HEK293 (cell line): ENCODE data around the gene KRTCAP2.
A peak's percentile ranks its signal among the peaks of the same experiment; 100 is the strongest.
"Not testable (repeated sequence)": the region's sequence is repeated elsewhere in the genome, so short reads cannot be mapped to it uniquely, and the experiment has no call there.

Experiments
- CTCF ChIA-PET: fragments of 350-600 bp; formaldehyde crosslinking; extraction: SDS; loops from one replicate; lab custom pipeline; 2021; ENCODE audit warnings: antibody characterized with exemption; lab: Yijun Ruan, JAX
- POLR2A ChIA-PET: fragments of 300-600 bp; formaldehyde crosslinking; extraction: SDS; loops from one replicate; lab custom pipeline; 2020; ENCODE audit warnings: antibody characterized with exemption, inconsistent platforms; lab: Yijun Ruan, JAX
- H3K27ac ChIP-seq: fragments of 200-500 bp; sonication (Bioruptor generic); 2 replicates; pipeline ENCODE4 v1.5.1; 2014; ENCODE audit warnings: low read depth, low read length, control low read depth, inconsistent platforms; ENCODE audit errors: extremely low read depth
- H3K36me3 ChIP-seq, 2 experiments: fragments of 200-500 bp in 1 of 2; sonication (Bioruptor generic) in 1 of 2; 1 replicate in 1 of 2; 2 replicates in 1 of 2; pipeline ENCODE4 v1.5.1; 2014 to 2017; ENCODE audit warnings: inconsistent platforms in 2 of 2, low read length in 2 of 2; ENCODE audit not compliant: control insufficient read depth in 2 of 2, insufficient read depth in 1 of 2
- H3K4me1 ChIP-seq: fragments of 200-500 bp; sonication (Bioruptor generic); 2 replicates; pipeline ENCODE4 v1.5.1; 2014; ENCODE audit warnings: mild to moderate bottlenecking, low read length, inconsistent platforms; ENCODE audit not compliant: control insufficient read depth, insufficient read depth
- H3K4me3 ChIP-seq: 2 replicates; pipeline ENCODE4 v1.5.1; 2011; ENCODE audit warnings: low read depth, mild to moderate bottlenecking, control low read depth, low read length, moderate library complexity
- H3K9me3 ChIP-seq: fragments of 200-500 bp; sonication (Bioruptor generic); 2 replicates; pipeline ENCODE4 v1.5.1; 2014; ENCODE audit warnings: low read depth, low read length, inconsistent platforms; ENCODE audit not compliant: control insufficient read depth, insufficient read depth
- EGR2 ChIP-seq: fragments of 450-650 bp; formaldehyde crosslinking; IDR thresholded peaks from 2 replicates; pipeline ENCODE4 v1.5.1; 2016; ENCODE audit warnings: low read depth, missing biosample characterization, missing genetic modification characterization
- IKZF3 ChIP-seq: fragments of 450-650 bp; IDR thresholded peaks from 2 replicates; pipeline ENCODE4 v1.5.0; 2018; ENCODE audit warnings: missing biosample characterization, mild to moderate bottlenecking, missing genetic modification characterization, moderate library complexity
- KLF10 ChIP-seq: fragments of 450-650 bp; IDR thresholded peaks from 2 replicates; pipeline ENCODE4 v1.5.1; 2018; ENCODE audit warnings: missing biosample characterization, mild to moderate bottlenecking, missing genetic modification characterization
- KLF16 ChIP-seq: fragments of 450-650 bp; formaldehyde crosslinking; IDR thresholded peaks from 2 replicates; pipeline ENCODE4 v1.5.1; 2017; ENCODE audit warnings: missing biosample characterization, missing genetic modification characterization
- PBX3 ChIP-seq: sonication (generic); formaldehyde crosslinking; IDR thresholded peaks from 2 replicates; pipeline ENCODE4 v1.8.1; 2022; ENCODE audit warnings: mild to moderate bottlenecking, moderate library complexity, missing genetic modification reagents
- SCRT1 ChIP-seq: fragments of 450-650 bp; formaldehyde crosslinking; IDR thresholded peaks from 2 replicates; pipeline ENCODE4 v1.5.1; 2016; ENCODE audit warnings: missing biosample characterization, missing genetic modification characterization, borderline replicate concordance
- SP3 ChIP-seq: fragments of 450-650 bp; formaldehyde crosslinking; IDR thresholded peaks from 2 replicates; pipeline ENCODE4 v1.5.1; 2016; ENCODE audit warnings: missing biosample characterization, missing genetic modification characterization
- ZIC2 ChIP-seq: fragments of 450-650 bp; formaldehyde crosslinking; IDR thresholded peaks from 2 replicates; pipeline ENCODE4 v1.5.1; 2016; ENCODE audit warnings: missing biosample characterization, missing genetic modification characterization
- ZNF140 ChIP-seq: fragments of 450-650 bp; formaldehyde crosslinking; IDR thresholded peaks from 2 replicates; pipeline ENCODE4 v1.5.1; 2016; ENCODE audit warnings: missing biosample characterization, missing genetic modification characterization
- ZNF311 ChIP-seq: fragments of 450-650 bp; formaldehyde crosslinking; IDR thresholded peaks from 2 replicates; pipeline ENCODE4 v1.5.1; 2017; ENCODE audit warnings: missing biosample characterization, missing genetic modification characterization, borderline replicate concordance
- ZNF350 ChIP-seq: fragments of 450-650 bp; formaldehyde crosslinking; IDR thresholded peaks from 2 replicates; pipeline ENCODE4 v1.5.0; 2017; ENCODE audit warnings: missing biosample characterization, mild to moderate bottlenecking, missing genetic modification characterization
- ZNF621 ChIP-seq: fragments of 450-650 bp; formaldehyde crosslinking; IDR thresholded peaks from 2 replicates; pipeline ENCODE4 v1.5.1; 2017; ENCODE audit warnings: missing biosample characterization, missing genetic modification characterization
- ZNF624 ChIP-seq: fragments of 450-650 bp; formaldehyde crosslinking; IDR thresholded peaks from 2 replicates; pipeline ENCODE4 v1.5.1; 2017; ENCODE audit warnings: missing biosample characterization, missing genetic modification characterization
- ZNF660 ChIP-seq: fragments of 450-650 bp; IDR thresholded peaks from 2 replicates; pipeline ENCODE4 v1.5.1; 2018; ENCODE audit warnings: missing biosample characterization, mild to moderate bottlenecking, missing genetic modification characterization
- ZNF664 ChIP-seq: fragments of 450-650 bp; formaldehyde crosslinking; IDR thresholded peaks from 2 replicates; pipeline ENCODE4 v1.5.1; 2016; ENCODE audit warnings: missing biosample characterization, missing genetic modification characterization
- ZNF777 ChIP-seq: fragments of 450-650 bp; formaldehyde crosslinking; IDR thresholded peaks from 2 replicates; pipeline ENCODE4 v1.5.1; 2017; ENCODE audit warnings: missing biosample characterization, missing genetic modification characterization, borderline replicate concordance
- ZSCAN23 ChIP-seq: fragments of 450-650 bp; formaldehyde crosslinking; IDR thresholded peaks from 2 replicates; pipeline ENCODE4 v1.5.1; 2016; ENCODE audit warnings: missing biosample characterization, missing genetic modification characterization
- TF ChIP-seq, protein P1 (sequence below): fragments of 450-650 bp; formaldehyde crosslinking; optimal IDR thresholded peaks from 2 replicates; pipeline ENCODE3; 2016; ENCODE audit warnings: missing biosample characterization, mild to moderate bottlenecking, missing genetic modification characterization

KRTCAP2 gene

DNA sequence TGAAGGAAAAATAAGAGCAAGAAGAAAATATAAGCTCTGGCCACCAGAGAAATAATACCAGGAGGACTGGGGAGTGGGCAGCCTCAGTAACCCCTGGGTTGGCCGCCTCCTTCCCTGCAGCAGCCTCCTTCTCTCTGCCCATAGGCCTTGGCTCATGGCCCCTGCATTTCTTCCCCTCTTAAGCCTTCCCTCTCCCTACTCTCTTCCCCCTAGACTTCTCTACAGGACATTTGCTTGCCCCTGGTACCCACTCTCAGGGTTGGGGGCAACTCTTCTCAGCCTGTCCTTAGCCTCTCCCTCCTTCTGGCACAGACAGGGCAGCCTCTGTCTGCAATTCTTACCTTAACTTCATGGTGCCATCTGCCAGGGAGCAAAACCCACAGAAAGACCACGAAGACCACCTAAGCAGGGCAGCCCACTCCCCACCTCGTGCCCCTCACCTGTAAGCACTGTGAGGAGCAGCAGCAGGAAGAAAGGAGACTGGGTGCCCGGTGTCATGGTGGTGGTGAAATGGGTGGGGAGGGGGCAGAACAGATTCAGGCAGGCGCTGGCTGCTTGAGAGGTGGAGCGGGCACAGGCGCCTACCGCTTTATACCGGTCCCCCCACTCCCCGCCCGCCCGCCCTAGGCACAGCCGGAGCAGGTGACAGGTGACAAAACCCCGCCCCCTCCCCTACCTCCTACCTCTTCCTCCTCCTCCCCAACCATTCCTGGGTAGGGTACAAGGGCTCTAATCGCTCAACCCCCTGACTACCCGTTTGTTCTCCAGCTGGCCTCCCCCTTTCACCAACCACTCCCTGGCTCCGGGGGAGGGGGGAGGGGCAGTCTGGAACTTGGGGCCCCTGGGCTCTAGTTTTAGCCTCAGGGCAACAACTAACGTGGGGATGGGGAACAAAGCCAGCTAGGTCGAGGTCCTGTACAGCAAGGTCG is 19.5 kb upstream of the KRTCAP2 start:
- ChIA-PET POLR2A (interaction anchor here (0.7 to 2.3 kb wide), 18 partner anchors 9 to 191 kb away, joined by 3 to 11 read pairs (median 4); partner anchors contain the start of genes ENTREP3, KRTCAP2, SCAMP3 and THBS3), CTCF (interaction anchor here (0.6 to 3.8 kb wide), 21 partner anchors 9 to 804 kb away, joined by 3 to 60 read pairs (median 5); partner anchors contain the start of genes FDPS, KRTCAP2, MTX1 and THBS3)
- Histone ChIP-seq H3K27ac (peak overlapping the region; percentile 42; the same call in 1 of the 2 replicates), H3K4me1 (peaks cover 3% of the 10 kb centered on the region; the same call in 1 of the 2 replicates), H3K9me3 (no peaks in the 10 kb centered on the region), H3K4me3 (peak overlapping the region; percentile 40; the same call in 1 of the 2 replicates)
- TF ChIP-seq SCRT1 (tag by site-specific recombination) (no peak), EGR2 (0 out of 2 replicates have a peak, but pooled peaks have one; percentile 13)
- TF ChIP-seq, all 188 proteins: peak for 1
- peaks cover 0 to 14% of the 10 kb centered on the region in 2 experiments; a peak in 1 of 3 replicates for H3K36me3 ChIP-seq

GRCh38 chr1:155191904-155192303 is 18.8 kb upstream of the KRTCAP2 start:
- Histone ChIP-seq H3K4me1 (peaks cover 3% of the 10 kb centered on the region; the same call in 1 of the 2 replicates), H3K36me3 (peaks cover 0 to 7% of the 10 kb centered on the region in 2 experiments; a peak in 1 of 3 replicates), H3K27ac (no peak overlapping the region), H3K9me3 (no peaks in the 10 kb centered on the region), H3K4me3 (no peak overlapping the region)
- ChIA-PET CTCF (interaction anchor here (0.6 to 3.8 kb wide), 4 partner anchors 8 to 55 kb away, joined by 3 to 60 read pairs (median 35); partner anchors contain the start of genes KRTCAP2 and TRIM46), POLR2A (no interaction called here)
- TF ChIP-seq KLF10 (no peak), ZNF664 (tag by site-specific recombination) (no peak), ZNF140 (tag by site-specific recombination) (no peak), ZIC2 (tag by site-specific recombination) (no peak), ZNF350 (tag by site-specific recombination) (no peak), ZNF311 (tag by site-specific recombination) (no peak), PBX3 (CRISPR knock-in tag) (no peak), ZNF660 (no peak), ZNF624 (tag by site-specific recombination) (no peak), IKZF3 (tag by site-specific recombination) (no peak), ZNF777 (no peak), KLF16 (no peak), ZNF621 (no peak), ZSCAN23 (tag by site-specific recombination) (no peak), SP3 (no peak)
- TF ChIP-seq, protein P1, sequence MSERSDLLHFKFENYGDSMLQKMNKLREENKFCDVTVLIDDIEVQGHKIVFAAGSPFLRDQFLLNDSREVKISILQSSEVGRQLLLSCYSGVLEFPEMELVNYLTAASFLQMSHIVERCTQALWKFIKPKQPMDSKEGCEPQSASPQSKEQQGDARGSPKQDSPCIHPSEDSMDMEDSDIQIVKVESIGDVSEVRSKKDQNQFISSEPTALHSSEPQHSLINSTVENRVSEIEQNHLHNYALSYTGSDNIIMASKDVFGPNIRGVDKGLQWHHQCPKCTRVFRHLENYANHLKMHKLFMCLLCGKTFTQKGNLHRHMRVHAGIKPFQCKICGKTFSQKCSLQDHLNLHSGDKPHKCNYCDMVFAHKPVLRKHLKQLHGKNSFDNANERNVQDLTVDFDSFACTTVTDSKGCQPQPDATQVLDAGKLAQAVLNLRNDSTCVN (tag by site-specific recombination) = no peak

DNA sequence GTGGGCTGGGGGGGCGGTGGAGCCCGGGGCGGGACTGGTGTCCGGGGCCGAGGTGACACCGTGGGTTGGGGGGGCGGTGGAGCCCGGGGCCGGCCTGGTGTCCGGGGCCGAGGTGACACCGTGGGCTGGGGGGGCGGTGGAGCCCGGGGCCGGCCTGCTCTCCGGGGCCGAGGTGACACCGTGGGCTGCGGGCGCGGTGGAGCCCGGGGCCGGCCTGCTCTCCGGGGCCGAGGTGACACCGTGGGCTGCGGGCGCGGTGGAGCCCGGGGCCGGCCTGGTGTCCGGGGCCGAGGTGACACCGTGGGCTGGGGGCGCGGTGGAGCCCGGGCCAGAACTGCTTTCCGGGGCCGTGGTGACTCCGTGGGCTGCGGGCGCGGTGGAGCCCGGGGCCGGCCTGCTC is 16.8 kb upstream of the KRTCAP2 start:
- H3K9me3 ChIP-seq, CTCF ChIA-PET, H3K27ac ChIP-seq, H3K36me3 ChIP-seq, H3K4me1 ChIP-seq, POLR2A ChIA-PET, H3K4me3 ChIP-seq: not testable (repeated sequence)
